HG02973 (cell line): ENCODE measurements around the gene MB21D2.

Source experiments
- ATAC-seq: cut with Tn5 transposase; IDR thresholded peaks from one replicate; pipeline ENCODE4 v1.9.1; 2021; ENCODE audit warnings: moderate library complexity; ENCODE audit not compliant: unreplicated experiment

MB21D2 gene

GRCh38 chr3:192927016-192927415, 9.4 kb upstream of the MB21D2 start:
- ATAC-seq = no peak

GRCh38 chr3:192923731-192924130, 6.1 kb upstream of the MB21D2 start:
- no peak for ATAC-seq

GRCh38 chr3:192921793-192922192, 4.1 kb upstream of the MB21D2 start:
- no peak for ATAC-seq

- no peak for ATAC-seq
Measured at GRCh38 chr3:192920411-192920810, 2.8 kb upstream of the MB21D2 start.

- no peak for ATAC-seq
Measured at GRCh38 chr3:192919901-192920300, 2.2 kb upstream of the MB21D2 start.

GRCh38 chr3:192918275-192918588, 576 bp upstream of the MB21D2 start:
- ATAC-seq = no peak

GRCh38 chr3:192917028-192917403, 640 bp downstream of the MB21D2 start:
- ATAC-seq = peak; percentile 30

- peak; percentile 2 for ATAC-seq
Measured at GRCh38 chr3:192916371-192917027, 1.2 kb downstream of the MB21D2 start.

GRCh38 chr3:192915722-192916121, 1.9 kb downstream of the MB21D2 start:
- ATAC-seq = no peak

GRCh38 chr3:192915304-192915703, 2.4 kb downstream of the MB21D2 start:
- no peak for ATAC-seq

- no peak for ATAC-seq
Measured at GRCh38 chr3:192914848-192915247, 2.8 kb downstream of the MB21D2 start.

- no peak for ATAC-seq
Measured at GRCh38 chr3:192913540-192913939, 4.1 kb downstream of the MB21D2 start.

GRCh38 chr3:192911293-192911692, 6.4 kb downstream of the MB21D2 start:
- no peak for ATAC-seq

- no peak for ATAC-seq
Measured at GRCh38 chr3:192907784-192908183, 9.9 kb downstream of the MB21D2 start.

GRCh38 chr3:192906940-192907339, 10.7 kb downstream of the MB21D2 start:
- no peak for ATAC-seq

- ATAC-seq = no peak
Measured at GRCh38 chr3:192905980-192906678, 11.5 kb downstream of the MB21D2 start.

- no peak for ATAC-seq
Measured at GRCh38 chr3:192904632-192905289, 12.9 kb downstream of the MB21D2 start.

GRCh38 chr3:192902549-192902948, 15.1 kb downstream of the MB21D2 start:
- ATAC-seq = no peak

GRCh38 chr3:192901435-192901834, 16.2 kb downstream of the MB21D2 start:
- ATAC-seq = no peak

- ATAC-seq = no peak
Measured at GRCh38 chr3:192899540-192899982, 18.1 kb downstream of the MB21D2 start.

- no peak for ATAC-seq
Measured at GRCh38 chr3:192897005-192897404, 20.7 kb downstream of the MB21D2 start.

GRCh38 chr3:192896208-192896607, 21.4 kb downstream of the MB21D2 start:
- no peak for ATAC-seq
